ENCODE results near the gene GDF10. TPM values are rescaled to one million over a fixed set of nuclear protein-coding genes. Genes with fewer than 3 reads are reported as not detected.

Gene GDF10
- total and polyA plus RNA-seq, 2 of the 8 experiments (the other 6 are each of a cell fraction or from before 2014, with no cell fraction given) = 0.19 to 0.32 TPM

GRCh38 chr10:47346581-47347302 lies 46.7 kb downstream of the GDF10 start:
- no peak overlapping the region for H3K14ac ChIP-seq (ENCODE audit: insufficient read length)

More at GRCh38 chr10:47346581-47347302, 46.7 kb downstream of the GDF10 start:
- no peak overlapping the region for H3K23ac ChIP-seq (ENCODE audit: insufficient read length)
- H2AFZ ChIP-seq (ENCODE audit: low read length) = no peak overlapping the region
- no peak overlapping the region; the same call in 1 of the 2 replicates for H3K27ac ChIP-seq (ENCODE audit: low read depth, low read length)
- 91% methylated on average over 13 of the region's 13 CpGs; no CpG with 5 or more reads in 1 of the 2 experiments for WGBS, 2 experiments (ENCODE audit: extremely low coverage in 1 of 2, insufficient coverage in 1 of 2, insufficient read length in 1 of 2, insufficient replicate concordance in 2 of 2, low coverage in 1 of 2, low lambda C conversion rate in 2 of 2, missing lambda C conversion rate in 1 of 2)
- no peak overlapping the region for H3K9ac ChIP-seq (replicated peaks in 1 of 4; ENCODE audit: extremely low read depth in 1 of 4, low read depth in 3 of 4, low read length in 3 of 4)
- no peak overlapping the region for H3K4me3 ChIP-seq (ENCODE audit: extremely low read depth in 1 of 4, insufficient read depth in 2 of 4, low read depth in 3 of 4, low read length in 4 of 4)
- no peaks in the 10 kb centered on the region for H3K36me3 ChIP-seq (ENCODE audit: control insufficient read depth in 2 of 4, insufficient read depth in 4 of 4, low read length in 3 of 4)
- no peak overlapping the region for H4K8ac ChIP-seq (ENCODE audit: extremely low read depth, insufficient read depth, low read length)
- H3K56ac ChIP-seq (replicated peaks; ENCODE audit: insufficient read length, low read depth, low read length) = no peak overlapping the region
- H3K4me2 ChIP-seq (ENCODE audit: insufficient read depth in 1 of 2, low read depth in 2 of 2, low read length in 2 of 2) = no peak overlapping the region
- ChIA-PET POLR2A (ENCODE audit: partially characterized antibody) (no interaction called here), CTCF (ENCODE audit: partially characterized antibody) (interaction anchor here (0.9 to 14.6 kb wide), 3 partner anchors 8 to 352 kb away, joined by 3 to 132 read pairs (median 5); no protein-coding TSS in a partner anchor)
- TF ChIP-seq POLR2AphosphoS5 (IDR thresholded peaks at IDR 0.05; ENCODE audit: low read depth, low read length) = no peak
- peaks cover 0 to 3% (median under 1%) of the 10 kb centered on the region in 4 experiments; a peak in 3 of 7 replicates for H3K4me1 ChIP-seq (replicated peaks in 1 of 4; ENCODE audit: control insufficient read depth in 3 of 4, insufficient read depth in 4 of 4, low read length in 3 of 4)
- DNase-seq (ENCODE audit: low read depth in 1 of 2, low spot score in 2 of 2) (no peak), FAIRE-seq (no peak)
- peak overlapping the region; percentile 9; the same call in 1 of the 2 replicates for H2BK12ac ChIP-seq (ENCODE audit: low read depth, low read length)
- no peak overlapping the region for H3K18ac ChIP-seq (ENCODE audit: extremely low read depth, low read length)
- H3K79me2 ChIP-seq (ENCODE audit: control insufficient read depth in 1 of 2, insufficient read depth in 2 of 2, low read length in 2 of 2) = no peaks in the 10 kb centered on the region
- no peaks in the 10 kb centered on the region for H3K79me1 ChIP-seq (ENCODE audit: low read depth, low read length)
- H2BK15ac ChIP-seq (ENCODE audit: low read length) = no peak overlapping the region; the same call in 1 of the 2 replicates
- no peak overlapping the region for H2AK5ac ChIP-seq (ENCODE audit: low read depth, low read length)
- no peak overlapping the region for H2BK20ac ChIP-seq (ENCODE audit: low read length)
- no peak overlapping the region for H4K5ac ChIP-seq (ENCODE audit: insufficient read length, low read depth, low read length)
- H2BK120ac ChIP-seq (replicated peaks; ENCODE audit: low read depth, low read length) = no peak overlapping the region
- 0 out of 2 replicates have a peak overlapping the region, but pooled peaks have one; percentile 39 for H2BK5ac ChIP-seq (ENCODE audit: low read depth, low read length)
- H3K27me3 ChIP-seq (replicated peaks in 1 of 4; ENCODE audit: control insufficient read depth in 3 of 4, extremely low read depth in 1 of 4, insufficient read depth in 3 of 4, low read length in 3 of 4) = no peaks in the 10 kb centered on the region
- H3K23me2 ChIP-seq (ENCODE audit: low read depth, low read length) = no peaks in the 10 kb centered on the region
- no peak overlapping the region for H3K4ac ChIP-seq (replicated peaks; ENCODE audit: insufficient read length, low read depth, low read length)
- no peaks in the 10 kb centered on the region for H3K9me3 ChIP-seq (ENCODE audit: insufficient read depth in 2 of 2, low read depth in 1 of 2, low read length in 1 of 2)
- no peaks in the 10 kb centered on the region for H4K20me1 ChIP-seq (replicated peaks in 1 of 2; ENCODE audit: control insufficient read depth in 1 of 2, insufficient read depth in 2 of 2, low read length in 2 of 2)
- no peak overlapping the region for H4K91ac ChIP-seq (replicated peaks; ENCODE audit: insufficient read length, low read length)
